Parietal lobe (tissue), 2 donors: ENCODE measurements around the gene ACSL1. TPM values are rescaled to one million over a fixed set of nuclear protein-coding genes. Genes with fewer than 3 reads are reported as not detected.

Source experiments
- small RNA-seq: library from RNA; depleted of rRNA; stranded (forward); fragments of <200 nt; gene quantifications from one replicate; pipeline ENCODE3, GENCODE V24; 2014; ENCODE audit warnings: low replicate concordance
- total RNA-seq: library from RNA; depleted of rRNA; stranded (reverse); fragments of >200 nt; gene quantifications from one replicate; pipeline ENCODE4 v1.2.3, GENCODE V29; 2014

ACSL1 gene, protein sequence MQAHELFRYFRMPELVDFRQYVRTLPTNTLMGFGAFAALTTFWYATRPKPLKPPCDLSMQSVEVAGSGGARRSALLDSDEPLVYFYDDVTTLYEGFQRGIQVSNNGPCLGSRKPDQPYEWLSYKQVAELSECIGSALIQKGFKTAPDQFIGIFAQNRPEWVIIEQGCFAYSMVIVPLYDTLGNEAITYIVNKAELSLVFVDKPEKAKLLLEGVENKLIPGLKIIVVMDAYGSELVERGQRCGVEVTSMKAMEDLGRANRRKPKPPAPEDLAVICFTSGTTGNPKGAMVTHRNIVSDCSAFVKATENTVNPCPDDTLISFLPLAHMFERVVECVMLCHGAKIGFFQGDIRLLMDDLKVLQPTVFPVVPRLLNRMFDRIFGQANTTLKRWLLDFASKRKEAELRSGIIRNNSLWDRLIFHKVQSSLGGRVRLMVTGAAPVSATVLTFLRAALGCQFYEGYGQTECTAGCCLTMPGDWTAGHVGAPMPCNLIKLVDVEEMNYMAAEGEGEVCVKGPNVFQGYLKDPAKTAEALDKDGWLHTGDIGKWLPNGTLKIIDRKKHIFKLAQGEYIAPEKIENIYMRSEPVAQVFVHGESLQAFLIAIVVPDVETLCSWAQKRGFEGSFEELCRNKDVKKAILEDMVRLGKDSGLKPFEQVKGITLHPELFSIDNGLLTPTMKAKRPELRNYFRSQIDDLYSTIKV
- 26.0 TPM for total RNA-seq

DNA sequence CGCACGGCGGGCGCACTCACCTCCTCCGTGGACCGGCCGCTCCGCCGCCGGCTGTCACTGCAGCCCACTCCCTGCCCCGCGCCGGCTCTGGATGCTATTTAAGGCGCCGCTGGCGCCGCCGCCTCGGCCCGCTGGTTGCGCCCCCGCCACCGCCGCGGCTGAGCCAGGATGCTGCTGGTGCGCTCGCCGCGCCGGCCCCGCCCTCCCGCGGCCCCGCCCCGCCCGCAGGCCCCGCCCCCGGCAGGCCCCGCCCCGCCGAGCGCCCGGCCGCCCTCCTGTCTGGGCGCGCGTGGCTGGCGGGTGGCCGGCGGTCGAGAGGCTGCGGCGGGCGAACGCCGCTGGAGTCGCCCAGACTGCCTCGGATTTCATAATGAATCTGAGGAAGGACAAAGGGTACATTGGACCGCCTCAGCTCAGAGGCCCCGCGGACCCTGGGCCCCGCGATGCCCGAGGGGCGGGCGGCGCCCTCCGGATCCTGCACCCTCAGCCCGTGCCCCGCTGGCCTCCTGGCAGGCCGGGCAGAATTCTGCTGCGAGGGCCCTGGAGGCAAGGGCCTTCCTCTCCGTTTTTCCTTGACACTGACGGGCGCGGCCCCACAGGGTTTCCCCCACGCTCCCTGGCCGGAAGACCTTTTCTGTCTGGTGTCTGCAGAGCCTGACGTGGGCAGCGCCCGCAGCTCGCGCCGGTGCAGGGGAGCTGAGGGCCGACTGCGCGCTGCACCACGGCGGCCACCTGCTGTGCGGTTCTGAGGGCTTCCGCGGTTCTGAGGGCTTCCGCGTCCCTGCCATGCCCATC, at the start of gene ACSL1:
ACSL1 (minus strand) TSS at position 73 of the 795 bp plus-strand sequence. CDS start 22,454 bp downstream, outside the sequence.

DNA sequence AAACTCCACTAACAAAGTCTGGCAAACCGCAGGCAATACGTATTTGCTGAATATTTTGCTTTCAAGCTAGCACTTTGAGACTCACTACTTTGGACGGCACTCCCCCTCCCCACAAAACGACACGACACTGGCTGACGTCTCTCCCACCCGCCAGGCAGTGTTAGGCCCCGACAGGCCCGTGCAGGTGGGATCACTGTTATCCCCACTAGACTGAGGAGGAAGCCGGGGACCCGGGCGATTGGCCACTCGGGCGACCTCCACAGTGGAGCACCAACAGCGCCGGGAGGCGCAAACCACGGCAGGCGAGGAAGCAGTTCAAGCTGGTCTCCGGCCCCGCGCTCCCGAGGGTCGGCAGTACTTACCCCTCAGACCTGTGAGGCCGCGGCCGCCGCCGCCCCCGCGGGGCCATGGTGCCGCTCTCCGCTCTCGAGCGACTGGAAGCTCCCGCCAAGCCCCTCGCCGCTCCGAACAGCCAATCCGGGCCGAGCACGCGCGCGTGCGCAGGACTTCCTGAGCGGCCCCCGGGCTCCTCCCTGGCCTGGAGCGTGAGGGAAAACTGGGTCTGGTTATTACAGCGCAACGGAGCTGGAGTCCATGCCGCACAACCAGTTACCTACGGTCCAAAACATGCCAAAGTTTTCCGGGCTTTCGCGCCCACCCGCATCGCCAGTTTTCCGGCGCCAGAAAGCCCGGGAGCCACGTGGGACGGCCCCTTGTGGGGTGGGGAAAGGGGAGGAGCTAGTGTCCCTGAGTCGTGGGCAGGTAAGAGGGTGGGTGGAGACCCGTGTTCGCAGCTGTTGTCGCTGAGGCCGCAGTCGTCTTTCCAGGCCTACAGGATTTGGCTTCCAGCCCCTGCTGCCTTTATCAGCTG, 91.9 kb downstream of the ACSL1 start, which contains the start of gene CENPU:
CENPU (minus strand) TSS at position 443 of the 871 bp plus-strand sequence; CDS start at position 409, 34 bp downstream.

Small RNA genes lying within 50 kb of the gene (small RNA-seq; reads per million reads assigned to genes)
- gene MIR3945 = not detected

Other genes starting within 250 kb of the ACSL1 start
- gene CASP3, start 176.5 kb downstream of the ACSL1 start, total RNA-seq = 38.2 TPM
- gene PRIMPOL, start 176.2 kb downstream of the ACSL1 start, total RNA-seq = 29.7 TPM
- 12.2 TPM for gene CENPU, start 91.9 kb downstream of the ACSL1 start, total RNA-seq
- gene HELT, start 192.5 kb upstream of the ACSL1 start, total RNA-seq = 1.6 TPM